ENCODE data around the gene POLE2. TPM values are rescaled to one million over a fixed set of nuclear protein-coding genes. Genes with fewer than 3 reads are reported as not detected.

Gene POLE2
- total and polyA plus RNA-seq, 2 of the 13 experiments (the other 11 are each of a cell fraction or from before 2014, with no cell fraction given), result 16.6 to 37.0 TPM

- no peak for TF ChIP-seq ZBTB4 (CRISPR knock-in tag; IDR thresholded peaks at IDR 0.05; ENCODE audit: borderline replicate concordance)
- TF ChIP-seq PHF8 (CRISPR knock-in tag; IDR thresholded peaks at IDR 0.05), result peak; percentile 95
- TF ChIP-seq DNMT1 (CRISPR knock-in tag; IDR thresholded peaks at IDR 0.05), result no peak; the same call in 1 of the 2 replicates
- no peak for TF ChIP-seq CC2D1A (CRISPR knock-in tag; IDR thresholded peaks at IDR 0.05)
- TF ChIP-seq ETV5 (CRISPR knock-in tag; IDR thresholded peaks at IDR 0.05; ENCODE audit: borderline replicate concordance), result peak; percentile 37; the same call in 1 of the 2 replicates
- TF ChIP-seq ARID2 (CRISPR knock-in tag; IDR thresholded peaks at IDR 0.05; ENCODE audit: borderline replicate concordance), result peak; percentile 84; the same call in 1 of the 2 replicates
- TF ChIP-seq MYPOP (CRISPR knock-in tag; IDR thresholded peaks at IDR 0.05), result peak; percentile 73; the same call in 1 of the 2 replicates
- TF ChIP-seq GZF1 (CRISPR knock-in tag; IDR thresholded peaks at IDR 0.05), result 0 out of 2 replicates have a peak, but pooled peaks have one; percentile 27
- peak; percentile 9; the same call in 1 of the 2 replicates for TF ChIP-seq HINFP (CRISPR knock-in tag; IDR thresholded peaks at IDR 0.05; ENCODE audit: low read depth)
- TF ChIP-seq ZNF496 (CRISPR knock-in tag; IDR thresholded peaks at IDR 0.05; ENCODE audit: insufficient replicate concordance), result no peak
- TF ChIP-seq NFKB2 (CRISPR knock-in tag; IDR thresholded peaks at IDR 0.05; ENCODE audit: borderline replicate concordance), result peak; percentile 74; the same call in 1 of the 2 replicates
- TF ChIP-seq HNF1B (CRISPR knock-in tag; IDR thresholded peaks at IDR 0.05), result peak; percentile 67
- no peak for TF ChIP-seq ZKSCAN1 (IDR thresholded peaks at IDR 0.05; ENCODE audit: low read length)
- peak; percentile 50 for TF ChIP-seq ARID5B (CRISPR knock-in tag; IDR thresholded peaks at IDR 0.05)
- TF ChIP-seq PHB2 (IDR thresholded peaks at IDR 0.05; ENCODE audit: partially characterized antibody), result no peak
- peak; percentile 11; the same call in 1 of the 2 replicates for TF ChIP-seq FOXK1 (CRISPR knock-in tag; IDR thresholded peaks at IDR 0.05; ENCODE audit: borderline replicate concordance, low read depth)
These were observed 67.6 kb downstream of the POLE2 start, which contains the start of the genes MGAT2 and RPL36AL (continued) for GRCh38 chr14:49620182-49621113.
